Mesenchymal stem cell (in vitro differentiated cells and primary cell): ENCODE data around the gene TMEM221.

Source experiments
- DNase-seq: peaks from one replicate; pipeline ENCODE4 v3.0.0-alpha.2; 2013
- H2AFZ ChIP-seq: one replicate; pipeline ENCODE4 v1.6.1; 2013; ENCODE audit warnings: low read depth, mild to moderate bottlenecking, control low read depth, inconsistent platforms, low read length, moderate library complexity
- H2AK5ac ChIP-seq: 2 replicates; pipeline ENCODE4 v1.6.1; 2013; ENCODE audit warnings: low read length, moderate library complexity, mild to moderate bottlenecking, inconsistent platforms; ENCODE audit not compliant: severe bottlenecking
- H2BK120ac ChIP-seq: one replicate; pipeline ENCODE4 v1.6.1; 2013; ENCODE audit warnings: low read depth, mild to moderate bottlenecking, inconsistent platforms, low read length, moderate library complexity
- H2BK12ac ChIP-seq, 2 experiments: one replicate each; pipeline ENCODE4 v1.6.1; 2013; ENCODE audit warnings: inconsistent platforms in 2 of 2, low read length in 2 of 2, mild to moderate bottlenecking in 2 of 2, moderate library complexity in 2 of 2, control low read depth in 1 of 2
- H2BK15ac ChIP-seq: one replicate; pipeline ENCODE4 v1.6.1; 2013; ENCODE audit warnings: mild to moderate bottlenecking, low read depth, inconsistent platforms; ENCODE audit not compliant: poor library complexity, severe bottlenecking
- H2BK5ac ChIP-seq: 2 replicates; pipeline ENCODE4 v1.6.1; 2013; ENCODE audit warnings: low read depth, mild to moderate bottlenecking, low read length, control low read depth, inconsistent platforms; ENCODE audit not compliant: poor library complexity, severe bottlenecking
- H3K14ac ChIP-seq, 2 experiments: one replicate each; pipeline ENCODE4 v1.6.1; 2013; ENCODE audit warnings: inconsistent platforms in 2 of 2, low read length in 2 of 2, control low read depth in 1 of 2, mild to moderate bottlenecking in 1 of 2, moderate library complexity in 1 of 2
- H3K18ac ChIP-seq, 2 experiments: one replicate each; pipeline ENCODE4 v1.6.1; 2013; ENCODE audit warnings: inconsistent platforms in 2 of 2, low read length in 2 of 2, control low read depth in 1 of 2, low read depth in 1 of 2, mild to moderate bottlenecking in 1 of 2
- H3K23ac ChIP-seq, 2 experiments: one replicate each; pipeline ENCODE4 v1.6.1; 2013; ENCODE audit warnings: inconsistent platforms in 2 of 2, low read length in 2 of 2, mild to moderate bottlenecking in 2 of 2, moderate library complexity in 2 of 2, control low read depth in 1 of 2
- H3K27ac ChIP-seq: 2 replicates; pipeline ENCODE4 v1.5.1; 2013; ENCODE audit warnings: mild to moderate bottlenecking, moderate library complexity, low read length, control low read depth, inconsistent platforms; ENCODE audit not compliant: poor library complexity, severe bottlenecking
- H3K27me3 ChIP-seq, 2 experiments: 2 replicates each; pipeline versions ENCODE4 v1.6.1 to v1.7.0; 2013; ENCODE audit warnings: low read length in 2 of 2, mild to moderate bottlenecking in 2 of 2, moderate library complexity in 2 of 2, control low read depth in 1 of 2, inconsistent platforms in 1 of 2; ENCODE audit not compliant: control insufficient read depth in 1 of 2, insufficient read depth in 1 of 2
- H3K36me3 ChIP-seq, 2 experiments: 2 replicates each; pipeline versions ENCODE4 v1.6.1 to v1.7.0; 2013; ENCODE audit warnings: low read length in 2 of 2, control low read depth in 1 of 2, inconsistent platforms in 1 of 2, low read depth in 1 of 2, mild to moderate bottlenecking in 1 of 2; ENCODE audit not compliant: insufficient read depth in 2 of 2, control insufficient read depth in 1 of 2
- H3K4ac ChIP-seq, 2 experiments: one replicate each; pipeline ENCODE4 v1.6.1; 2013; ENCODE audit warnings: inconsistent platforms in 2 of 2, low read length in 2 of 2, mild to moderate bottlenecking in 2 of 2, moderate library complexity in 2 of 2, control low read depth in 1 of 2, low read depth in 1 of 2
- H3K4me1 ChIP-seq: 2 replicates; pipeline ENCODE4 v1.6.1; 2013; ENCODE audit warnings: low read depth, low read length, control low read depth; ENCODE audit not compliant: control insufficient read depth, insufficient read depth
- H3K4me2 ChIP-seq: 2 replicates; pipeline ENCODE4 v1.6.1; 2013; ENCODE audit warnings: low read length, mild to moderate bottlenecking, inconsistent platforms; ENCODE audit not compliant: poor library complexity, severe bottlenecking
- H3K4me3 ChIP-seq, 2 experiments: 2 replicates each; pipeline versions ENCODE4 v1.5.1 to v1.7.0; 2013; ENCODE audit warnings: low read length in 2 of 2, mild to moderate bottlenecking in 2 of 2, control low read depth in 1 of 2, low read depth in 1 of 2; ENCODE audit not compliant: insufficient read depth in 1 of 2
- H3K79me1 ChIP-seq: replicated peaks from 2 replicates; pipeline ENCODE4 v1.6.1; 2013; ENCODE audit warnings: mild to moderate bottlenecking, control low read depth, low read length, inconsistent platforms; ENCODE audit not compliant: poor library complexity, severe bottlenecking
- H3K9ac ChIP-seq: 2 replicates; pipeline ENCODE4 v1.7.0; 2013; ENCODE audit warnings: mild to moderate bottlenecking, low read length, moderate library complexity
- H3K9me3 ChIP-seq: 2 replicates; pipeline ENCODE4 v1.7.0; 2013; ENCODE audit warnings: mild to moderate bottlenecking, low read length; ENCODE audit not compliant: control insufficient read depth
- H4K8ac ChIP-seq: one replicate; pipeline ENCODE4 v1.6.1; 2013; ENCODE audit warnings: inconsistent platforms, mild to moderate bottlenecking, low read length, moderate library complexity
- H4K91ac ChIP-seq: one replicate; pipeline ENCODE4 v1.6.1; 2013; ENCODE audit warnings: mild to moderate bottlenecking, low read length, inconsistent platforms
- WGBS: methylation state at CpG from one replicate; pipeline ENCODE4 v1.1.7; 2013; ENCODE audit warnings: mixed read lengths; 5-methylcytosine and 5-hydroxymethylcytosine counted together

TMEM221 gene

GRCh38 chr19:17495639-17496296, 47.3 kb upstream of the TMEM221 start:
- peak overlapping the region; percentile 43 for H3K9ac ChIP-seq
- no peak overlapping the region for H3K27ac ChIP-seq
- H3K4ac ChIP-seq, result no peak overlapping the region
- H3K79me1 ChIP-seq, result peaks cover 27% of the 10 kb centered on the region
- H2AFZ ChIP-seq, result no peak overlapping the region
- no peak overlapping the region for H4K91ac ChIP-seq
- H2BK12ac ChIP-seq, result peak overlapping the region in 1 of 2 experiments; percentile 23
- peaks cover 35 to 36% of the 10 kb centered on the region in 2 experiments for H3K36me3 ChIP-seq
- no peak overlapping the region for H3K18ac ChIP-seq
- no peak overlapping the region for H3K4me3 ChIP-seq
- H2BK15ac ChIP-seq, result no peak overlapping the region
- no peak overlapping the region for H3K4me2 ChIP-seq
- peaks cover 24% of the 10 kb centered on the region for H3K4me1 ChIP-seq
- no peak overlapping the region for H3K14ac ChIP-seq
- no peak overlapping the region for H2AK5ac ChIP-seq
- 68% methylated on average over 9 of the region's 9 CpGs for WGBS
- H2BK5ac ChIP-seq, result no peak overlapping the region
- H4K8ac ChIP-seq, result peak overlapping the region; percentile 72
- DNase-seq, result no peak
- H3K23ac ChIP-seq, result no peak overlapping the region
- H3K9me3 ChIP-seq, result no peaks in the 10 kb centered on the region
- H3K27me3 ChIP-seq, result no peaks in the 10 kb centered on the region
- H2BK120ac ChIP-seq, result no peak overlapping the region

GRCh38 chr19:17491287-17491686, 42.8 kb upstream of the TMEM221 start:
- H2BK5ac ChIP-seq, result no peak overlapping the region
- no peak overlapping the region for H3K4me2 ChIP-seq
- H3K27ac ChIP-seq, result no peak overlapping the region
- H3K23ac ChIP-seq, result no peak overlapping the region
- no peak overlapping the region for H3K14ac ChIP-seq
- no peak overlapping the region for H3K4ac ChIP-seq
- H3K36me3 ChIP-seq, result peaks cover 31 to 33% of the 10 kb centered on the region in 2 experiments
- no peak overlapping the region for H4K91ac ChIP-seq
- H3K9ac ChIP-seq, result no peak overlapping the region
- 100% methylated on average over 5 of the region's 5 CpGs for WGBS
- DNase-seq, result no peak
- H2BK12ac ChIP-seq, result no peak overlapping the region
- peak overlapping the region in 1 of 2 experiments; percentile 2 for H3K18ac ChIP-seq
- H2AFZ ChIP-seq, result no peak overlapping the region
- H3K4me3 ChIP-seq, result no peak overlapping the region
- no peaks in the 10 kb centered on the region for H3K9me3 ChIP-seq
- H3K27me3 ChIP-seq, result no peaks in the 10 kb centered on the region
- no peak overlapping the region for H2AK5ac ChIP-seq
- H4K8ac ChIP-seq, result no peak overlapping the region
- peaks cover 15% of the 10 kb centered on the region for H3K4me1 ChIP-seq
- H2BK15ac ChIP-seq, result no peak overlapping the region
- no peak overlapping the region for H2BK120ac ChIP-seq
- peaks cover 14% of the 10 kb centered on the region for H3K79me1 ChIP-seq

GRCh38 chr19:17490411-17490810, 41.9 kb upstream of the TMEM221 start:
- DNase-seq, result no peak
- H3K27me3 ChIP-seq, result no peaks in the 10 kb centered on the region
- H3K79me1 ChIP-seq, result peaks cover 15% of the 10 kb centered on the region
- no peak overlapping the region for H3K27ac ChIP-seq
- no peak overlapping the region for H4K8ac ChIP-seq
- H4K91ac ChIP-seq, result no peak overlapping the region
- no peak overlapping the region for H3K4me2 ChIP-seq
- H3K4me3 ChIP-seq, result no peak overlapping the region
- H3K18ac ChIP-seq, result no peak overlapping the region
- no peak overlapping the region for H2AFZ ChIP-seq
- H3K36me3 ChIP-seq, result peaks cover 32 to 33% of the 10 kb centered on the region in 2 experiments
- H2BK5ac ChIP-seq, result no peak overlapping the region
- 89% methylated on average over 2 of the region's 4 CpGs for WGBS
- H2BK12ac ChIP-seq, result no peak overlapping the region
- H3K9me3 ChIP-seq, result no peaks in the 10 kb centered on the region
- H3K14ac ChIP-seq, result no peak overlapping the region
- no peak overlapping the region for H2AK5ac ChIP-seq
- H3K9ac ChIP-seq, result no peak overlapping the region
- H2BK120ac ChIP-seq, result no peak overlapping the region
- no peak overlapping the region for H3K4ac ChIP-seq
- no peak overlapping the region for H2BK15ac ChIP-seq
- peaks cover 9% of the 10 kb centered on the region for H3K4me1 ChIP-seq
- no peak overlapping the region for H3K23ac ChIP-seq

- H3K9ac ChIP-seq, result no peak overlapping the region
- 89% methylated on average over 9 of the region's 9 CpGs for WGBS
- no peak overlapping the region for H2BK5ac ChIP-seq
- H4K8ac ChIP-seq, result peak overlapping the region; percentile 62
- H3K27me3 ChIP-seq, result no peaks in the 10 kb centered on the region
- H3K9me3 ChIP-seq, result no peaks in the 10 kb centered on the region
- H3K79me1 ChIP-seq, result peaks cover 19% of the 10 kb centered on the region
- H4K91ac ChIP-seq, result no peak overlapping the region
- no peak overlapping the region for H3K18ac ChIP-seq
- H3K27ac ChIP-seq, result no peak overlapping the region
- no peak overlapping the region for H3K4me3 ChIP-seq
- H2BK120ac ChIP-seq, result no peak overlapping the region
- no peak overlapping the region for H2AK5ac ChIP-seq
- no peak overlapping the region for H3K14ac ChIP-seq
- peaks cover 32% of the 10 kb centered on the region in 2 experiments for H3K36me3 ChIP-seq
- no peak overlapping the region for H2BK12ac ChIP-seq
- no peak overlapping the region for H2AFZ ChIP-seq
- H3K4me2 ChIP-seq, result no peak overlapping the region
- no peak overlapping the region for H2BK15ac ChIP-seq
- no peak overlapping the region for H3K23ac ChIP-seq
- DNase-seq, result no peak
- no peak overlapping the region for H3K4ac ChIP-seq
- peaks cover 12% of the 10 kb centered on the region for H3K4me1 ChIP-seq
These were observed 41.0 kb upstream of the TMEM221 start for GRCh38 chr19:17489392-17490030.
